Panc1 (cell line): ENCODE results near the gene RIC1.

ENCODE experiments used
- POLR2AphosphoS5 ChIP-seq: IDR thresholded peaks from 2 replicates; pipeline ENCODE4 v1.6.1; 2012; ENCODE audit warnings: mild to moderate bottlenecking, low read depth, low read length, moderate library complexity
- REST ChIP-seq, 2 experiments: IDR thresholded peaks; 2 replicates each; pipeline ENCODE4 v1.6.1; 2011 to 2012; ENCODE audit warnings: low read depth in 2 of 2, control low read depth in 1 of 2, low read length in 1 of 2, mild to moderate bottlenecking in 1 of 2, moderate library complexity in 1 of 2; ENCODE audit not compliant: insufficient read depth in 1 of 2
- SIN3A ChIP-seq: IDR thresholded peaks from 2 replicates; pipeline ENCODE4 v1.6.1; 2012; ENCODE audit warnings: low read depth, mild to moderate bottlenecking, low read length, moderate library complexity, borderline replicate concordance; ENCODE audit not compliant: insufficient read depth
- TCF7L2 ChIP-seq: IDR thresholded peaks from 2 replicates; pipeline ENCODE4 v1.6.1; 2011; ENCODE audit warnings: mild to moderate bottlenecking, low read depth, low read length, inconsistent platforms
- TF ChIP-seq, protein P1 (sequence below): fragments of 450-650 bp; IDR thresholded peaks from 2 replicates; pipeline ENCODE4 v1.5.1; 2017; ENCODE audit warnings: mild to moderate bottlenecking

GRCh38 chr9:5696884-5697283 lies 68.0 kb downstream of the RIC1 start:
- TF ChIP-seq REST (IDR thresholded peaks at IDR 0.05; ENCODE audit: insufficient read depth in 1 of 2, low read depth in 2 of 2, low read length in 1 of 2) (no peak), POLR2AphosphoS5 (no peak), SIN3A (no peak), TCF7L2 (no peak)
- TF ChIP-seq, protein P1, sequence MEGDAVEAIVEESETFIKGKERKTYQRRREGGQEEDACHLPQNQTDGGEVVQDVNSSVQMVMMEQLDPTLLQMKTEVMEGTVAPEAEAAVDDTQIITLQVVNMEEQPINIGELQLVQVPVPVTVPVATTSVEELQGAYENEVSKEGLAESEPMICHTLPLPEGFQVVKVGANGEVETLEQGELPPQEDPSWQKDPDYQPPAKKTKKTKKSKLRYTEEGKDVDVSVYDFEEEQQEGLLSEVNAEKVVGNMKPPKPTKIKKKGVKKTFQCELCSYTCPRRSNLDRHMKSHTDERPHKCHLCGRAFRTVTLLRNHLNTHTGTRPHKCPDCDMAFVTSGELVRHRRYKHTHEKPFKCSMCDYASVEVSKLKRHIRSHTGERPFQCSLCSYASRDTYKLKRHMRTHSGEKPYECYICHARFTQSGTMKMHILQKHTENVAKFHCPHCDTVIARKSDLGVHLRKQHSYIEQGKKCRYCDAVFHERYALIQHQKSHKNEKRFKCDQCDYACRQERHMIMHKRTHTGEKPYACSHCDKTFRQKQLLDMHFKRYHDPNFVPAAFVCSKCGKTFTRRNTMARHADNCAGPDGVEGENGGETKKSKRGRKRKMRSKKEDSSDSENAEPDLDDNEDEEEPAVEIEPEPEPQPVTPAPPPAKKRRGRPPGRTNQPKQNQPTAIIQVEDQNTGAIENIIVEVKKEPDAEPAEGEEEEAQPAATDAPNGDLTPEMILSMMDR = no peak
